GM10847 (cell line): ENCODE measurements around the gene CLPTM1L.

Experiments used
- POLR2A ChIP-seq: IDR thresholded peaks from 2 replicates; pipeline ENCODE4 v1.6.1; 2011; ENCODE audit not compliant: insufficient read length; ENCODE audit errors: extremely low read depth

The CLPTM1L gene

DNA sequence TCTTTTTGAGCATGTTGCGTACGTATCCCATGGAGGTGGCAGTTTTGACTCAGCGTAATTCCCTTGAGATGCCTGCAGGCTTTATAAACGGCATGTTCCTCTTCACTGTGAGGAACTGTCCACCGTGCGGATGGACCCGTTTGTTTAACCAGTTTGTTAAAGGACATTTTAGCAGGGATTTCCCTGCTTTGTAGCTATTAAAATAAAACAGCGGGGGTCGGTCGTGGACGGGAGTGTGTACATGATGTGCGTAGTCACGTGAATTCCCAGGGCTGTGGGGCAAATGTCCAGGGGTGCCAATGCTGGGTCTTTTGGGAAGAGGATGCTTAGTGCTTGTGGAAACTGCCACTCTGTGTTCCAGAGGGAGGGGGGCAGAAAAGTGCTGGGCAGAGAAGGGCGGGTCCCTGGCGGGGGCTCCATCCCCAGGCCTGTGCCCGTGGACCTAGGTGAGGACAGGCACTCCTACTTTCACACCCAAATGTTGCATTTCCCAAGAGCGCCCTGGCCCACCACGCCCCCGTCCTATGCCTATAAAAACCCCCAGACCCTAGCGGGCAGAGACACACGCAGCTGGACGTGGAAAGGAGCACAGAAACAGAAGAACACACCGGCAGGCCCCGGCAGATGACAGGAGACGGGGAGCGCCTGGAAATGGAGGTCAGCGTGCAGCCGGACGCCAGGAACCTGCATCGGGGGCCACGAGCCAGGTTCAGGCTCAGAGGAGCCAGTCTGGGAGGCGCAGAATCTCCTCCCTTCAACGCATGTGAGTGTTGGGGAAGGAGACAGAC, 46.0 kb downstream of the CLPTM1L start:
- TF ChIP-seq POLR2A: no peak

DNA sequence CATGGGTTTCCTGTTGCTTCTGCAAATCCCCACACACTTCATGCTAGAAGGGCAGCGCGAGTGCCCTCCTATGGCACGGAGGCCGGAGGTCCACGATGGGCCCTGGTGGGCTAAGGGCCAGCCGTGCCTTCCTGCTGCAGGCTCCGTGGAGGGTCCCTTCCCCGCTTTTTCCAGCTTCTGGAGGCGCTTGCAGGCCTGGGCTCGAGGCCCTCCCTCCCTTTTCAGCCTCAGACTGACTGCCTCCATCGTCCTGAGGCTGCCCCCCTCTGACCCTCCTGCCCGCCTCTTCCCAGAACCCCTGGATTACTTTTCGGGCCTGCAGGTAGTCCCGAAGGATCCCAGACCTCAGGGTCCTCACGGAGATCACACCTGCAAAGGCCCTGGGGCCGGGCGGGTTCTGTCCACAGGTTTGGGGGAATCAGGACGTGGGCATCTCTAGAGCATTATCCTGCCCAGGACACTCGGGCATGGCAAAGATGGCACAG, 46.8 kb downstream of the CLPTM1L start:
- no peak for TF ChIP-seq POLR2A

DNA sequence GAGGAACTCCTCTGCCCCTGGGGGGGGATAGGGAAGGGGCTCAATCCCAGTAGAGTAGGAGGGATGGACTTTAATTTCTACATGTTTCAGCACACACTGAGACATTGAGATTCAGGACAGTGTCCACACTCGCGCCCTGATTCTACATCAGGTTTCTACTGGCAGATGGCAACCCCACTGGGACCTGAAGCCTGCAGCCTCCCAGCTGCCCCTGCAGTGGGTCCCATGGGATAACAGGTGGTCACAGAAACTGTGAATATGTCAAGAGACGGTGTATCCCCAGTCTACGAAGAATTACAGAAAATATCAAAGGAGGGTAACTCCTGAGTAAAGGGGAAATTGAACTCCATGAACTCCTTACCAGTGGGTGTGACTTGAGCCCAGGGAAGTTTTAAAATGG, 47.7 kb downstream of the CLPTM1L start:
- TF ChIP-seq POLR2A: no peak

- no peak for TF ChIP-seq POLR2A
Measured at GRCh38 chr5:1295650-1296037, 49.3 kb downstream of the CLPTM1L start.

GRCh38 chr5:1294835-1295649, 49.9 kb downstream of the CLPTM1L start, which contains the start of gene TERT:
TERT (minus strand) TSS chr5:1295068; CDS start chr5:1294989, 79 bp downstream.
- TF ChIP-seq POLR2A: no peak

- TF ChIP-seq POLR2A: no peak
Measured at GRCh38 chr5:1294206-1294834, 50.6 kb downstream of the CLPTM1L start.

DNA sequence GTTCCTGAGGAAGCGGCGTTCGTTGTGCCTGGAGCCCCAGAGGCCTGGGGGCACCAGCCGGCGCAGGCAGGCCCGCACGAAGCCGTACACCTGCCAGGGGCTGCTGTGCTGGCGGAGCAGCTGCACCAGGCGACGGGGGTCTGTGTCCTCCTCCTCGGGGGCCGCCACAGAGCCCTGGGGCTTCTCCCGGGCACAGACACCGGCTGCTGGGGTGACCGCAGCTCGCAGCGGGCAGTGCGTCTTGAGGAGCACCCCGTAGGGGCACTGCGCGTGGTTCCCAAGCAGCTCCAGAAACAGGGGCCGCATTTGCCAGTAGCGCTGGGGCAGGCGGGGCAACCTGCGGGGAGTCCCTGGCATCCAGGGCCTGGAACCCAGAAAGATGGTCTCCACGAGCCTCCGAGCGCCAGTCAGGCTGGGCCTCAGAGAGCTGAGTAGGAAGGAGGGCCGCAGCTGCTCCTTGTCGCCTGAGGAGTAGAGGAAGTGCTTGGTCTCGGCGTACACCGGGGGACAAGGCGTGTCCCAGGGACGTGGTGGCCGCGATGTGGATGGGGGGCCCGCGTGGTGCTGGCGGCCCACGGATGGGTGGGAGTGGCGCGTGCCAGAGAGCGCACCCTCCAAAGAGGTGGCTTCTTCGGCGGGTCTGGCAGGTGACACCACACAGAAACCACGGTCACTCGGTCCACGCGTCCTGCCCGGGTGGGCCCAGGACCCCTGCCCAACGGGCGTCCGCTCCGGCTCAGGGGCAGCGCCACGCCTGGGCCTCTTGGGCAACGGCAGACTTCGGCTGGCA, 51.3 kb downstream of the CLPTM1L start:
- TF ChIP-seq POLR2A: no peak

- TF ChIP-seq POLR2A: no peak
Measured at GRCh38 chr5:1292846-1293415, 52.0 kb downstream of the CLPTM1L start.

DNA sequence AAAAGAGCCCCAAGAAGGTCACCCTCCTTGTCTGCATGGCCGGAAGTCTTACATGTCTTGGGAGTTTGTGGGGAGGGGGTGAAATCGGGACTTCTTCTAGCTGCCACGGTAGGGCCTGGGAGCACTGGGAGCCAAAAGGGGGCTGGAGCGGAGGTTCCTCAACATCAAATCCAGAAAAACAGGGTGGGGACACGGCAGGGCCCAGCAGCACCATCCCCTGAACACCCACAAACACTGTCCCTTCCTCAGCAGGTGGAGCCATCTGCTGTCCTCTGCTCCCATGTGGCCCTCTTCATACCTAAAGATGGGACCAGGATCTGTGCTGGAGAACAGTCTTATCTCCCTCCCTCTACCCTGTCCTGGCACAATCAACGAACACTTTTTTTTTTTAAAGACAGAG, 52.8 kb downstream of the CLPTM1L start:
- no peak for TF ChIP-seq POLR2A

DNA sequence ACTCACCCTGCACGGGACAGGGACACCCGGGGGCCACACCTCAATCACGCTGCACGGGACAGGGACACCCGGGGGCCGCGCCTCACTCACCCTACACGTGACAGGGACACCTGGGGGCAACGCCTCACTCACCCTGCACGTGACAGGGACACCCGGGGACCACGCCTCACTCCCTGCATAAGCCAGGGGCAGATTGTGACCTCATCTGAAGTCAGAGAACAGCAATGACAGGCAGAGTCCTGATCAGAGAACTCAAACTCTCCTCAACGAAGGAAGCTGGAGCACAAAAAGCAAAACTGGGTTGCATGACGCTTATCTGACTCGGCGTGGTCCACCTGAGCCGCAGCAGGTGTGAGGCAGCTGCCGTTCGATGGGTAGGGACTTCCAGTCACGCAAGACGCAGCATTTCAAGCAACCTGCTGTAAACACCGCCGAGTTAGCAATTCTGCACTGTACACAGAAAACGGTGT, 53.3 kb downstream of the CLPTM1L start:
- TF ChIP-seq POLR2A: no peak

DNA sequence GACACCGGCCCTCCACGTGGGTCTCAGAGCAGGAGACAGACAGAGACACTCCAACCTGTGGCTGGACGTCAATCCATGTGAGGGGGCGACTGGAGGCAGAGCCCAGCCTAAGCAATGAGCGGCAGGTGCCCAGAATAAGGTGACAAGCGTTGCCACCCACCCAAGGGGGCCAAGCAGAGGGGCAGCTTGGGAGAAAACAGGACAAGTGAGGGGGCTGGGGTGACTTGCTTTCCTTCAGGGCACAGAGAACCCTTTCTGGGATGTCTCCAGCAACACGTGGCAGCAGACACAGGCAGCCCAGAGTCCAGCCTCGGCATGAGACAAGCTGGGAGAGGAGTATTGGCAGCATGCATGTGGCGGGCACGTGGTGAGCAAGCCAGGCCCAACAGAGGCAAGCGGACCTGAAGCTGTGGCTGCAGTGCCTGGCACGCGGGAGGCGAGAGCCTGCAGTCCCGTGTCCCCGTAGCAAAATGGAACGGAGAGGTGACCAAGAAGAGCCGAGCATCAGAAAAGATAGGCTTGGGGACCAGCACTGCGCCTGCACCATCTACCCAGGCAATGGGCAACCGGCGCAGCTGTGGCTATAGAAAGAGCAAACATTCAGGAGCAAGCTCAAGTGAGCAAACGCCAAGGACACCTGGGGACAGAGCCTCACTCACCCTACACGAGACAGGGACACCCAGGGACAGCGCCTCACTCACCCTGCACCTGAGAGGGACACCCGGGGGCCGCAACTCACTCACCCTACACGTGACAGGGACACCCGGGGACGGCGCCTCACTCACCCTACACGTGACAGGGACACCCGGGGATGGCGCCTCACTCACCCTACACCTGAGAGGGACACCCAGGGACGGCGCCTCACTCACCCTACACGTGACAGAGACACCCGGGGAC, 56.2 kb downstream of the CLPTM1L start:
- no peak for TF ChIP-seq POLR2A

DNA sequence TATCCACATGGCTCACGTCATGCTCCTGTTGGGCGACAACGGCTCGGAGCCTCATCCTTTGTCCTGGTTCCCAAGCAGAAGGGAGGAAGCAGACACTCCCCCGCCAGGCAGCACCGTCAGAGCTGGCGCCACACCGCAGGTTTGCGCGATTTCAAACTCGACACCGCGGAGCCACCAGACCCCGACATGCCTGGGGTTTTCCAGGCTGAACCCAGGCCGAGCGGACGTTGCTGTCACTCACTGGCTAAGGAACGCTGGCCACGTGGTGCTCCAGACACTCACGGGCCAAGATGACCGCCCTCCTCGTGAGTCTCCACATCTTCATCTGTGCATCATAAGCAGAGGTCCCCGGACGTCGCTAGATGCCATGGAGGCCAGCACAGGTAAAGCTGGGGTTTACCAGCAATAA, 59.0 kb downstream of the CLPTM1L start:
- TF ChIP-seq POLR2A: no peak

- TF ChIP-seq POLR2A: no peak
Measured at GRCh38 chr5:1285141-1285540, 59.8 kb downstream of the CLPTM1L start.
